ENCODE results near the gene S100A2. TPM values are rescaled to one million over a fixed set of nuclear protein-coding genes. Genes with fewer than 3 reads are reported as not detected.
A peak's percentile ranks its signal among the peaks of the same experiment; 100 is the strongest.

The S100A2 gene
- total and polyA plus RNA-seq, 2 of the 8 experiments (the other 6 are each of a cell fraction or from before 2014, with no cell fraction given), result 0.86 TPM; not detected in 1

- H3K79me1 ChIP-seq (ENCODE audit: low read depth, low read length), result no peaks in the 10 kb centered on the region
- peak; percentile 53 to 63 for DNase-seq (ENCODE audit: low read depth in 1 of 2, low spot score in 2 of 2)
- no peaks in the 10 kb centered on the region for H3K27me3 ChIP-seq (replicated peaks in 1 of 4; ENCODE audit: control insufficient read depth in 3 of 4, extremely low read depth in 1 of 4, insufficient read depth in 3 of 4, low read length in 3 of 4)
- peak overlapping the region; percentile 86; the same call in 1 of the 2 replicates for H3K18ac ChIP-seq (ENCODE audit: extremely low read depth, low read length)
- CTCF ChIA-PET (ENCODE audit: partially characterized antibody), result interaction anchor here (0.8 to 7.9 kb wide), 12 partner anchors 14 to 89 kb away, joined by 3 to 80 read pairs (median 4); partner anchors contain the start of genes S100A13, S100A14 and S100A16
- no peaks in the 10 kb centered on the region for H4K20me1 ChIP-seq (replicated peaks in 1 of 2; ENCODE audit: control insufficient read depth in 1 of 2, insufficient read depth in 2 of 2, low read length in 2 of 2)
- no peak overlapping the region for H2BK120ac ChIP-seq (replicated peaks; ENCODE audit: low read depth, low read length)
- H3K4me2 ChIP-seq (ENCODE audit: insufficient read depth in 1 of 2, low read depth in 2 of 2, low read length in 2 of 2), result peak overlapping the region; percentile 31 to 59
- no peaks in the 10 kb centered on the region for H3K79me2 ChIP-seq (ENCODE audit: control insufficient read depth in 1 of 2, insufficient read depth in 2 of 2, low read length in 2 of 2)
- H2BK5ac ChIP-seq (ENCODE audit: low read depth, low read length), result peak overlapping the region; percentile 97; the same call in 1 of the 2 replicates
- peak overlapping the region; percentile 74; the same call in 1 of the 2 replicates for H2AFZ ChIP-seq (ENCODE audit: low read length)
- no peak overlapping the region for H2BK15ac ChIP-seq (ENCODE audit: low read length)
- no peaks in the 10 kb centered on the region for H3K36me3 ChIP-seq (ENCODE audit: control insufficient read depth in 2 of 4, insufficient read depth in 4 of 4, low read length in 3 of 4)
- H3K23ac ChIP-seq (ENCODE audit: insufficient read length), result no peak overlapping the region
- no peak overlapping the region; a peak in 2 of 7 replicates for H3K9ac ChIP-seq (replicated peaks in 1 of 4; ENCODE audit: extremely low read depth in 1 of 4, low read depth in 3 of 4, low read length in 3 of 4)
- 0 out of 2 replicates have a peak overlapping the region, but pooled peaks have one; percentile 65 for H2AK5ac ChIP-seq (ENCODE audit: low read depth, low read length)
- POLR2A ChIA-PET (ENCODE audit: partially characterized antibody), result interaction anchor here (0.5 to 4.2 kb wide), 17 partner anchors 8 to 106 kb away, joined by 3 to 20 read pairs (median 4); partner anchors contain the start of genes CHTOP, S100A1, S100A13 and S100A16
- H4K91ac ChIP-seq (replicated peaks; ENCODE audit: insufficient read length, low read length), result peak overlapping the region; percentile 38
- no peak overlapping the region for H3K27ac ChIP-seq (ENCODE audit: low read depth, low read length)
- WGBS, 2 experiments (ENCODE audit: extremely low coverage in 1 of 2, insufficient coverage in 1 of 2, insufficient read length in 1 of 2, insufficient replicate concordance in 2 of 2, low coverage in 1 of 2, low lambda C conversion rate in 2 of 2, missing lambda C conversion rate in 1 of 2), result 73% methylated on average over 7 of the region's 7 CpGs; no CpG with 5 or more reads in 1 of the 2 experiments
- H3K14ac ChIP-seq (ENCODE audit: insufficient read length), result no peak overlapping the region
- H2BK20ac ChIP-seq (ENCODE audit: low read length), result 0 out of 2 replicates have a peak overlapping the region, but pooled peaks have one; percentile 61
- H3K4ac ChIP-seq (replicated peaks; ENCODE audit: insufficient read length, low read depth, low read length), result no peak overlapping the region
- H2BK12ac ChIP-seq (ENCODE audit: low read depth, low read length), result peak overlapping the region; percentile 87; the same call in 1 of the 2 replicates
- H3K23me2 ChIP-seq (ENCODE audit: low read depth, low read length), result no peaks in the 10 kb centered on the region; the same call in 1 of the 2 replicates
- H3K56ac ChIP-seq (replicated peaks; ENCODE audit: insufficient read length, low read depth, low read length), result no peak overlapping the region
- no peak overlapping the region for H4K5ac ChIP-seq (ENCODE audit: insufficient read length, low read depth, low read length)
- H3K4me3 ChIP-seq (ENCODE audit: extremely low read depth in 1 of 4, insufficient read depth in 2 of 4, low read depth in 3 of 4, low read length in 4 of 4), result no peak overlapping the region
- FAIRE-seq, result peak; percentile 48
- no peaks in the 10 kb centered on the region for H3K9me3 ChIP-seq (ENCODE audit: insufficient read depth in 2 of 2, low read depth in 1 of 2, low read length in 1 of 2)
- H4K8ac ChIP-seq (ENCODE audit: extremely low read depth, insufficient read depth, low read length), result no peak overlapping the region
- H3K4me1 ChIP-seq (replicated peaks in 1 of 4; ENCODE audit: control insufficient read depth in 3 of 4, insufficient read depth in 4 of 4, low read length in 3 of 4), result peaks cover 3 to 10% (median 5%) of the 10 kb centered on the region in 4 experiments; a peak in 4 of 7 replicates
- TF ChIP-seq BACH1 (IDR thresholded peaks at IDR 0.05; ENCODE audit: low read length), result no peak
- peak; percentile 82 for TF ChIP-seq TCF12 (IDR thresholded peaks at IDR 0.05; ENCODE audit: low read depth, low read length)
- peak; percentile 38; the same call in 1 of the 2 replicates for TF ChIP-seq GABPA (IDR thresholded peaks at IDR 0.05; ENCODE audit: borderline replicate concordance, insufficient read depth, low read length)
- TF ChIP-seq NANOG (IDR thresholded peaks at IDR 0.05; ENCODE audit: insufficient read depth, low read depth, low read length, poor library complexity, severe bottlenecking), result peak; percentile 85
- peak in 1 of 2 experiments; percentile 80; a peak in 1 of 3 replicates for TF ChIP-seq EP300 (IDR thresholded peaks at IDR 0.05; ENCODE audit: borderline replicate concordance in 1 of 2, low read depth in 2 of 2, low read length in 2 of 2)
- peak in 1 of 2 experiments; percentile 59; a peak in 2 of 3 replicates for TF ChIP-seq POLR2A (IDR thresholded peaks at IDR 0.05; ENCODE audit: control extremely low read depth in 1 of 2, low read depth in 2 of 2, low read length in 2 of 2)
- TF ChIP-seq SP2 (IDR thresholded peaks at IDR 0.05; ENCODE audit: low read length), result no peak
- peak; percentile 82 for TF ChIP-seq RFX5 (IDR thresholded peaks at IDR 0.05; ENCODE audit: borderline replicate concordance, low read depth, low read length)
- no peak for TF ChIP-seq KDM4A (IDR thresholded peaks at IDR 0.05; ENCODE audit: low read depth, low read length, severe bottlenecking)
- TF ChIP-seq RAD21 (IDR thresholded peaks at IDR 0.05 in 1 of 2, conservative IDR thresholded peaks at IDR 0.05 in 1 of 2; ENCODE audit: low read depth in 2 of 2, low read length in 2 of 2), result 0 out of 4 replicates have a peak, but pooled peaks of 1 of the 2 experiments have one; percentile 8
Observed at GRCh38 chr1:153598309-153599172, 32.9 kb upstream of the S100A2 start.
